ENCODE results near the gene SDR42E2. TPM values are rescaled to one million over a fixed set of nuclear protein-coding genes. Genes with fewer than 3 reads are reported as not detected.
A peak's percentile ranks its signal among the peaks of the same experiment; 100 is the strongest.

The SDR42E2 gene
- total and polyA plus RNA-seq, 7 donors, result 0.01 to 0.08 TPM; not detected in 5

GRCh38 chr16:22233037-22233372 is 70.7 kb downstream of the SDR42E2 start:
- intact Hi-C loops (cut with DNase I), result no loop called here
- Histone ChIP-seq H3K4me3 (no peak overlapping the region), H3K9me3 (no peaks in the 10 kb centered on the region), H3K4me1 (no peaks in the 10 kb centered on the region), H3K27me3 (ENCODE audit: insufficient read depth in 3 of 3, low read length in 2 of 3) (no peaks in the 10 kb centered on the region), H3K27ac (peak overlapping the region; percentile 38), H3K36me3 (ENCODE audit: insufficient read depth in 1 of 2, low read depth in 1 of 2) (peaks cover 2 to 52% of the 10 kb centered on the region in 2 donors)
- no peak for DNase-seq
- WGBS, 3 donors, result 58 to 67% (median 58%) methylated on average over 6 of the region's 6 CpGs
- no peak for ATAC-seq
- TF ChIP-seq, protein P1, sequence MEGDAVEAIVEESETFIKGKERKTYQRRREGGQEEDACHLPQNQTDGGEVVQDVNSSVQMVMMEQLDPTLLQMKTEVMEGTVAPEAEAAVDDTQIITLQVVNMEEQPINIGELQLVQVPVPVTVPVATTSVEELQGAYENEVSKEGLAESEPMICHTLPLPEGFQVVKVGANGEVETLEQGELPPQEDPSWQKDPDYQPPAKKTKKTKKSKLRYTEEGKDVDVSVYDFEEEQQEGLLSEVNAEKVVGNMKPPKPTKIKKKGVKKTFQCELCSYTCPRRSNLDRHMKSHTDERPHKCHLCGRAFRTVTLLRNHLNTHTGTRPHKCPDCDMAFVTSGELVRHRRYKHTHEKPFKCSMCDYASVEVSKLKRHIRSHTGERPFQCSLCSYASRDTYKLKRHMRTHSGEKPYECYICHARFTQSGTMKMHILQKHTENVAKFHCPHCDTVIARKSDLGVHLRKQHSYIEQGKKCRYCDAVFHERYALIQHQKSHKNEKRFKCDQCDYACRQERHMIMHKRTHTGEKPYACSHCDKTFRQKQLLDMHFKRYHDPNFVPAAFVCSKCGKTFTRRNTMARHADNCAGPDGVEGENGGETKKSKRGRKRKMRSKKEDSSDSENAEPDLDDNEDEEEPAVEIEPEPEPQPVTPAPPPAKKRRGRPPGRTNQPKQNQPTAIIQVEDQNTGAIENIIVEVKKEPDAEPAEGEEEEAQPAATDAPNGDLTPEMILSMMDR (IDR thresholded peaks at IDR 0.05), result no peak

DNA sequence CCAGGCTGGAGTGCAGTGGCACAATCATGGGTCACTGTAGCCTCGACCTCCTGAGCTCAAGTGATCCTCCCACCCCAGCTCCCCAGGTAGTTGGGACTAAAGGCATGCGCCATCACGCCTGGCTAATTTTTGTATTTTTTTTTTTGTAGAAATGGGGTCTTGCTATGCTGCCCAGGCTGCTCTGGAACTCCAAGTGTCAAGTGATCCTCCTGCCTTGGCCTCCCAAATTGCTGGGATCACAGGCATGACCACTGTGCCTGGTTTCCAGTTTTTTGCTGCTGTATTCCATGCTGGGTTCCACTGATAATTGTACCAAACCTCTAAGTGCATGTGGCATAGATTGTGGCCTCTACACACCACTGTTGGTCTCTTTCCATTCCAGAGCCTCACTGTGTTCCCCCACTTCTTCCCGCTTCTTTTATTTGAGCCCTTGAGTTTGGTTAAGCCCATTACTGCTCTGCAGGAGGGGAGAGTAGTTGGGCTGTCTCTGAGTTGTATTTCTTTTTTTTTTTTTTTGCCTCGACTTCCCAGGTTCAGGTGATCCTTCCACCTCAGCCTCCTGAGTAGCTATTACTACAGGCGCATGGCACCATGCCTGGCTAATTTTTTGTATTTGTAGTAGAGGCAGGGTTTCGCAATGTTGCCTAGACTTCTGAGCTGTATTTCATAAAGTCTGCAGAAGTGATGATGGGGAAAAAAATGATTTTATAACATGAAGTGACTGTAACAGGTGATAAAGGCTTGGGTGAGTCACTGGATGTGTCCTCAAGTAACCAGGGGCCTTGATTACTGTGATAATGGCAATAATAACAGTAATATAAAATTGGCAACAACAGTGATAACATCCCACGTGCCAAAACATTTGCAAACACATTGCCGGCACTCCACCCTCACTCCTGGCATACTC is 73.8 kb downstream of the SDR42E2 start:
- Histone ChIP-seq H3K36me3 (ENCODE audit: insufficient read depth in 1 of 2, low read depth in 1 of 2) (peaks cover 2 to 28% of the 10 kb centered on the region in 2 donors), H3K9me3 (no peaks in the 10 kb centered on the region), H3K4me1 (peaks cover 17% of the 10 kb centered on the region), H3K27ac (peak overlapping the region; percentile 17), H3K27me3 (ENCODE audit: insufficient read depth in 3 of 3, low read length in 2 of 3) (no peaks in the 10 kb centered on the region), H3K4me3 (no peak overlapping the region)
- intact Hi-C loops (cut with DNase I), result no loop called here
- 62 to 82% (median 68%) methylated on average over 9 of the region's 9 CpGs for WGBS, 3 donors
- TF ChIP-seq, protein P1 (IDR thresholded peaks at IDR 0.05), result no peak
- ATAC-seq (peak in 3 of 4 donors; percentile 32 to 66 (median 55)), DNase-seq (no peak)

DNA sequence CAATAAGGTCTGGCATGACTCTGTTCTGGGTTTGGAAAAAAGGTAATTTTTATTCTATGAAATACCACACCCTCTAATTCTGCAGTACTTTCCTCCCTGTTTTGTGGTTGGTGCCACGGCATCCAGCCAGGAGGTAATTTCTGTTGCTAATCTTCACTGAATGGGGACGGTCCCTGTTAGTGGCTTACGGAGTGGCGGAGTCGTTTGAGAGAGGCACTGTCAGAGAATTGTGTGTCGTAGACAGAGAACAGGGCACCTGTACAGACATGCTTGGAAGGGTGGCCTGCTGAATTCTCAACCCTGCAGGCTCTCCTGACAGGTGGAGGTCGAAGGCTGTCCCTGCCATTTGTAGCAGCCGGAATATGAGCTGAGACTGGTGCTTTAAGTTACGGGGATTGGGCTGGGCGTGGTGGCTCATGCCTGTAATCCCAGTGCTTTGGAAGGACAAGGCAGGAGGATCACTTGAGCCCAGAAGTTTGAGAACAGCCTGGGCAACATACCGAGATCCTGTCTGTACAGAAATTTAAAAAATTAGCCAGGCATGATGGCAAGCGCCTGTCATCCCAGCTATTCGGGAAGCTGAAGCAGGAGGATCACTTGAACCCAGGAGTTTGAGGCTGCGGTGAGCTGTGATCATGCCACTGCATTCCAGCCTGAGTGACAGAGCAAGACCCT is 77.0 kb downstream of the SDR42E2 start:
- Histone ChIP-seq H3K27me3 (ENCODE audit: insufficient read depth in 3 of 3, low read length in 2 of 3) (no peaks in the 10 kb centered on the region), H3K27ac (peak overlapping the region; percentile 41), H3K4me3 (no peak overlapping the region), H3K36me3 (ENCODE audit: insufficient read depth in 1 of 2, low read depth in 1 of 2) (peaks cover 0 to 21% of the 10 kb centered on the region in 2 donors), H3K4me1 (peaks cover 17% of the 10 kb centered on the region), H3K9me3 (no peaks in the 10 kb centered on the region)
- ATAC-seq, result peak in 3 of 4 donors; percentile 16 to 37 (median 25)
- DNase-seq, result no peak
- 42 to 71% (median 44%) methylated on average over 14 of the region's 14 CpGs for WGBS, 3 donors
- intact Hi-C loops (cut with DNase I), result no loop called here
- TF ChIP-seq, protein P1 (IDR thresholded peaks at IDR 0.05), result no peak

DNA sequence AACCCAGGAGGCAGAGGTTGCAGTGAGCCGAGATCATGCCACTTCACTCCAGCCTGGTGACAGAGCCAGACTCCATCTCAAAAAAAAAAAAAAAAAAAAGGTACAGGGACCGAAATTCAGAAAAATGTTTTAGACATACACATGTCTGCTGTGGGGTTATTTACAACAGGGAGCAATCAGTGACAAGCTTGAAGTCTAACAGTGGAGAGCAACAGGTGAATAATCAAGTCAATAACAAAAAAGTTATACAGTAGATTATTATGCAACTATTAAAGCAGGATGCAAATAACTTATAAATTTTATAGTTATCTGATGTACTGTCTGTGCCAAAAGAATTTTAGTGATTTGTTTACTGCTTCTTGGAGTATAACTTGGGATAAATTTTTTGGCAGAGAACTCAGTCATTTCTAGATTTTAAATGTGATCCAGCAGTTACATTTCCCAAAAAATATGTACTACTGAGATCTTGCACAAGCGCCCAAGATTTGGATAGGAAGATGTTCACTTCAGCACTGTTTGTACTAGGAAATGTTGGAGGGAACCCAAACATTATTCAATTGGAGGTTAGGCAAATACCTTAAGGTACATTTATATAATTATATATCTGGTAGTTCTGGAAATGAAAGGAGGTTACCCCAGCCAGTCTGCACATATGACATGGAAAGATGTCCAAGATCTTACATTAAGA is 77.9 kb downstream of the SDR42E2 start:
- WGBS, 3 donors, result 35 to 56% (median 46%) methylated on average over 3 of the region's 3 CpGs
- intact Hi-C loops (cut with DNase I), result loop anchor here in 1 of 2 donors (5.0 kb wide), 1 partner anchor 37 kb away; no protein-coding TSS in a partner anchor
- Histone ChIP-seq H3K27ac (peak overlapping the region; percentile 41), H3K9me3 (no peaks in the 10 kb centered on the region), H3K27me3 (ENCODE audit: insufficient read depth in 3 of 3, low read length in 2 of 3) (no peaks in the 10 kb centered on the region), H3K4me3 (no peak overlapping the region), H3K4me1 (peaks cover 17% of the 10 kb centered on the region), H3K36me3 (ENCODE audit: insufficient read depth in 1 of 2, low read depth in 1 of 2) (peaks cover 0 to 30% of the 10 kb centered on the region in 2 donors)
- peak in 2 of 4 donors; percentile 21 to 44 for ATAC-seq
- TF ChIP-seq, protein P1 (IDR thresholded peaks at IDR 0.05), result no peak
- DNase-seq, result no peak

Other genes with a start within 250 kb of the SDR42E2 start
- 100 to 1,000 TPM; 434 to 716 (median 591) TPM for gene UQCRC2, start 209.1 kb upstream of the SDR42E2 start, total RNA-seq
- gene UQCRC2, start 209.1 kb upstream of the SDR42E2 start, polyA plus RNA-seq, result 100 to 1,000 TPM; 288 to 301 (median 294) TPM
- not detected for gene PDZD9, start 161.4 kb upstream of the SDR42E2 start, total RNA-seq
- under 1 TPM in 1 of 3 donors, not detected in 2; 0.08 TPM for gene PDZD9, start 161.4 kb upstream of the SDR42E2 start, polyA plus RNA-seq
- 10 to 100 TPM in 2 of 4 donors, 1 to 10 TPM in 2; 7.8 to 13.8 (median 10.5) TPM for gene MOSMO, start 154.4 kb upstream of the SDR42E2 start, total RNA-seq
- gene MOSMO, start 154.4 kb upstream of the SDR42E2 start, polyA plus RNA-seq, result 10 to 100 TPM in 2 of 3 donors, 1 to 10 TPM in 1; 6.0 to 21.3 (median 11.3) TPM
- gene VWA3A, start 70.0 kb upstream of the SDR42E2 start, total RNA-seq, result under 1 TPM in 1 of 4 donors, not detected in 3; 0.15 TPM
- under 1 TPM in 2 of 3 donors, not detected in 1; 0.03 to 0.12 TPM for gene VWA3A, start 70.0 kb upstream of the SDR42E2 start, polyA plus RNA-seq
- 10 to 100 TPM; 29.4 to 47.0 (median 34.3) TPM for gene EEF2K, start 43.8 kb downstream of the SDR42E2 start, total RNA-seq
- gene EEF2K, start 43.8 kb downstream of the SDR42E2 start, polyA plus RNA-seq, result 10 to 100 TPM; 13.0 to 14.5 (median 13.2) TPM
- 100 to 1,000 TPM in 1 of 4 donors, 10 to 100 TPM in 3; 63.8 to 119 (median 92.5) TPM for gene POLR3E, start 134.9 kb downstream of the SDR42E2 start, total RNA-seq
- gene POLR3E, start 134.9 kb downstream of the SDR42E2 start, polyA plus RNA-seq, result 10 to 100 TPM; 45.6 to 96.1 (median 71.2) TPM
- gene CDR2, start 212.1 kb downstream of the SDR42E2 start, total RNA-seq, result 10 to 100 TPM in 1 of 4 donors, 1 to 10 TPM in 3; 4.0 to 11.9 (median 4.5) TPM
- gene CDR2, start 212.1 kb downstream of the SDR42E2 start, polyA plus RNA-seq, result 1 to 10 TPM; 2.2 to 5.3 (median 4.5) TPM

Data from psoas muscle (tissue), 8 donors.